ENCODE results near the gene FBXO22. TPM values are rescaled to one million over a fixed set of nuclear protein-coding genes. Genes with fewer than 3 reads are reported as not detected.
A peak's percentile ranks its signal among the peaks of the same experiment; 100 is the strongest.

Gene FBXO22
- total RNA-seq, 1 experiment from 2014 or later = 51.4 TPM

- Histone ChIP-seq H3K9ac (ENCODE audit: low read length) (no peak overlapping the region), H3K9me2 (replicated peaks; ENCODE audit: low read length) (no peaks in the 10 kb centered on the region), H3K4me1 (ENCODE audit: insufficient read depth, low read length) (no peaks in the 10 kb centered on the region), H3F3A (ENCODE audit: low read length, unreplicated experiment) (no peaks in the 10 kb centered on the region), H3K27me3 (ENCODE audit: low read length) (no peaks in the 10 kb centered on the region), H3K4me3 (ENCODE audit: low read length) (no peak overlapping the region), H4K20me1 (ENCODE audit: low read length) (no peaks in the 10 kb centered on the region), H3K9me3 (ENCODE audit: low read length) (no peaks in the 10 kb centered on the region), H3K36me3 (ENCODE audit: low read depth, low read length) (0 out of 2 replicates have a peak, but pooled peaks cover 4% of the 10 kb centered on the region), H3K79me2 (ENCODE audit: low read length) (no peaks in the 10 kb centered on the region), H3K4me2 (ENCODE audit: low read length) (no peak overlapping the region), H2AFZ (ENCODE audit: low read length) (no peak overlapping the region), H3K27ac (ENCODE audit: low read length) (no peak overlapping the region)
- ChIA-PET POLR2A (ENCODE audit: unreplicated experiment) (no interaction called here), CTCF (no interaction called here)
- no TSS peak for BruUV-seq (replicated peaks)
- intact Hi-C loops (cut with micrococcal nuclease) = no loop called here
- TF ChIP-seq EZH2 (IDR thresholded peaks at IDR 0.05; ENCODE audit: low read length, unreplicated experiment) (no peak), EZH2phosphoT487 (IDR thresholded peaks at IDR 0.05; ENCODE audit: borderline replicate concordance, low read length) (no peak)
- TF ChIP-seq, protein P1, sequence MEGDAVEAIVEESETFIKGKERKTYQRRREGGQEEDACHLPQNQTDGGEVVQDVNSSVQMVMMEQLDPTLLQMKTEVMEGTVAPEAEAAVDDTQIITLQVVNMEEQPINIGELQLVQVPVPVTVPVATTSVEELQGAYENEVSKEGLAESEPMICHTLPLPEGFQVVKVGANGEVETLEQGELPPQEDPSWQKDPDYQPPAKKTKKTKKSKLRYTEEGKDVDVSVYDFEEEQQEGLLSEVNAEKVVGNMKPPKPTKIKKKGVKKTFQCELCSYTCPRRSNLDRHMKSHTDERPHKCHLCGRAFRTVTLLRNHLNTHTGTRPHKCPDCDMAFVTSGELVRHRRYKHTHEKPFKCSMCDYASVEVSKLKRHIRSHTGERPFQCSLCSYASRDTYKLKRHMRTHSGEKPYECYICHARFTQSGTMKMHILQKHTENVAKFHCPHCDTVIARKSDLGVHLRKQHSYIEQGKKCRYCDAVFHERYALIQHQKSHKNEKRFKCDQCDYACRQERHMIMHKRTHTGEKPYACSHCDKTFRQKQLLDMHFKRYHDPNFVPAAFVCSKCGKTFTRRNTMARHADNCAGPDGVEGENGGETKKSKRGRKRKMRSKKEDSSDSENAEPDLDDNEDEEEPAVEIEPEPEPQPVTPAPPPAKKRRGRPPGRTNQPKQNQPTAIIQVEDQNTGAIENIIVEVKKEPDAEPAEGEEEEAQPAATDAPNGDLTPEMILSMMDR (conservative IDR thresholded peaks at IDR 0.05; ENCODE audit: low read depth, low read length) = no peak
- ATAC-seq = no peak
- DNase-seq = no peak
These were observed 39.6 kb downstream of the FBXO22 start for GRCh38 chr15:75943246-75943645.

DNA sequence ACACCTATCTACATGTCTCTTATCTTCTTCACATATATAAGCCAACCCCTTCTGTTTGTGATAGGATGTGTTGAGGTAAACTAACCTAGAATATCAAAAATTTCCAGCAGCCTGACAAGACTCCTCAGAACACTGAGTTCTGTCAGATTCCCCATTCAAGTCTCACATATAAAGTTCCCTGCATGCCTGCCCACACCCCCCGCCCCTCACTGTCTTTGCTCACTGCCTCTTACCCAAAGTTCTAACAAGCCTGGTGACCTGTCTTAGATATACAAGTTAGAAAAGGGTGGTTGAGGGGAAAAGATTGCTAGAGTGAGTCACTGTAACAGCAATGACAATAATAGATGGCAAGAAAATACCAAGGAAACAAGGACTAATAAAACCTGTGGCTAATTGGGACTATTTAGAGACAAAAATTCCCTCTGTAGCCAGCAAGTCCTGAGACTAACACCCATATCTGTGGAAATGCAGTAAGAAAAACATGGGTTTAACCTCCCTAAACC, 40.1 kb downstream of the FBXO22 start:
- TF ChIP-seq, protein P1 (conservative IDR thresholded peaks at IDR 0.05; ENCODE audit: low read depth, low read length) = no peak
- TF ChIP-seq EZH2phosphoT487 (IDR thresholded peaks at IDR 0.05; ENCODE audit: borderline replicate concordance, low read length) (no peak), EZH2 (IDR thresholded peaks at IDR 0.05; ENCODE audit: low read length, unreplicated experiment) (no peak)

GRCh38 chr15:75945953-75946352, 42.3 kb downstream of the FBXO22 start:
- no peaks in the 10 kb centered on the region for H3K27me3 ChIP-seq (ENCODE audit: low read length)
- no peak overlapping the region for H2AFZ ChIP-seq (ENCODE audit: low read length)
- no peak overlapping the region for H3K9ac ChIP-seq (ENCODE audit: low read length)
- TF ChIP-seq EZH2 (IDR thresholded peaks at IDR 0.05; ENCODE audit: low read length, unreplicated experiment) (no peak), EZH2phosphoT487 (IDR thresholded peaks at IDR 0.05; ENCODE audit: borderline replicate concordance, low read length) (no peak)
- TF ChIP-seq, protein P1 (conservative IDR thresholded peaks at IDR 0.05; ENCODE audit: low read depth, low read length) = no peak
- no peaks in the 10 kb centered on the region for H3K79me2 ChIP-seq (ENCODE audit: low read length)
- BruUV-seq (replicated peaks) = no TSS peak
- no peak overlapping the region for H3K27ac ChIP-seq (ENCODE audit: low read length)
- ATAC-seq (no peak), DNase-seq (no peak)
- POLR2A ChIA-PET (ENCODE audit: unreplicated experiment) = no interaction called here
- H4K20me1 ChIP-seq (ENCODE audit: low read length) = no peaks in the 10 kb centered on the region
- H3K9me3 ChIP-seq (ENCODE audit: low read length) = no peaks in the 10 kb centered on the region
- no peaks in the 10 kb centered on the region for H3K36me3 ChIP-seq (ENCODE audit: low read depth, low read length)
- H3K4me3 ChIP-seq (ENCODE audit: low read length) = no peak overlapping the region
- no peaks in the 10 kb centered on the region for H3F3A ChIP-seq (ENCODE audit: low read length, unreplicated experiment)
- H3K9me2 ChIP-seq (replicated peaks; ENCODE audit: low read length) = no peaks in the 10 kb centered on the region
- H3K4me2 ChIP-seq (ENCODE audit: low read length) = no peak overlapping the region
- intact Hi-C loops (cut with micrococcal nuclease) = no loop called here
- no peaks in the 10 kb centered on the region for H3K4me1 ChIP-seq (ENCODE audit: insufficient read depth, low read length)
- CTCF ChIA-PET = no interaction called here

More for the DNA sequence above, 40.1 kb downstream of the FBXO22 start:
- H3K4me1 ChIP-seq (ENCODE audit: insufficient read depth, low read length) = no peaks in the 10 kb centered on the region
- no peak overlapping the region for H3K4me2 ChIP-seq (ENCODE audit: low read length)
- no peaks in the 10 kb centered on the region for H3K9me3 ChIP-seq (ENCODE audit: low read length)
- CTCF ChIA-PET = no interaction called here
- ATAC-seq (peak; percentile 40; the same call in 1 of the 2 replicates), DNase-seq (peak; percentile 7)
- H3F3A ChIP-seq (ENCODE audit: low read length, unreplicated experiment) = no peaks in the 10 kb centered on the region
- H3K36me3 ChIP-seq (ENCODE audit: low read depth, low read length) = 0 out of 2 replicates have a peak, but pooled peaks cover 4% of the 10 kb centered on the region
- H2AFZ ChIP-seq (ENCODE audit: low read length) = no peak overlapping the region
- no peaks in the 10 kb centered on the region for H3K9me2 ChIP-seq (replicated peaks; ENCODE audit: low read length)
- POLR2A ChIA-PET (ENCODE audit: unreplicated experiment) = no interaction called here
- intact Hi-C loops (cut with micrococcal nuclease) = no loop called here
- H3K27me3 ChIP-seq (ENCODE audit: low read length) = no peaks in the 10 kb centered on the region
- H3K9ac ChIP-seq (ENCODE audit: low read length) = no peak overlapping the region
- no peaks in the 10 kb centered on the region for H4K20me1 ChIP-seq (ENCODE audit: low read length)
- H3K27ac ChIP-seq (ENCODE audit: low read length) = no peak overlapping the region
- TSS peak; percentile 24 for BruUV-seq (replicated peaks)
- H3K4me3 ChIP-seq (ENCODE audit: low read length) = no peak overlapping the region
- H3K79me2 ChIP-seq (ENCODE audit: low read length) = no peaks in the 10 kb centered on the region
